ENCODE results near the gene KIFC1.
"Not testable (repeated sequence)": the region's sequence is repeated elsewhere in the genome, so short reads cannot be mapped to it uniquely, and the experiment has no call there.

Gene KIFC1

DNA sequence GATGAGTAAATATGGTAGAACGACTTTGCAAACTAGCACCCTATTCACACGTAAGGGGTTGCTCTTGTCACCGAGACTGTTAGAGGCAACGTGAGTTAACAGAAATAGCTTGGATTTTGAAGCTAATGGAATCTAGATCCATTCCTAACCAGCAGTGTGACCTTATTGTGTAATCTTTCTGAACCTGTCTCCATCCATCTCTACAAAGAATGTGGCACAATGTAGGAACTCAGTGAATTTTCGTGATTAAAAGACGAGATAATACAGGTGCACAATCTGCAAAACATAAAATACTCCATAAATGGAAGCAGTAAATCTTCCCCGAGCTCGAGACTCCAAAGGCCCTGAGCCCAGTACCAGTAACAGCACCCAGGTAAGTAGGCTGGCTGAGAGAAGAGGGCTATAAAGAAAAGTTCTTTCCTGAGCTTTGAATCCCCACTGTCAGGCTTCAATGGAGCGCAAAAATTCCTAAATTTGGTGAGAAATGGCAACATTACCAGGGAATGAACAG is 801 bp upstream of the KIFC1 start:
- peaks cover 0 to 31% (median 26%) of the 10 kb centered on the region in 11 experiments; a peak in 15 of 22 replicates for H4K20me1 ChIP-seq
- H3K4me2 ChIP-seq: peak overlapping the region; percentile 55 to 78 (median 58)
- no peaks in the 10 kb centered on the region for H3K9me3 ChIP-seq (replicated peaks in 1 of 11)
- TF ChIP-seq Cebpa-rat (IDR thresholded peaks at IDR 0.05): peak in 1 of 11 experiments; percentile 63; a peak in 2 of 22 replicates
- H3K27ac ChIP-seq: peak overlapping the region; percentile 40 to 91 (median 77)
- H3K9ac ChIP-seq: peak overlapping the region; percentile 30 to 92 (median 65); a peak in 18 of 22 replicates
- H3K4me3 ChIP-seq: peak overlapping the region in 5 of 10 experiments; percentile 36 to 92 (median 91); a peak in 7 of 20 replicates
- H3K27me3 ChIP-seq: no peaks in the 10 kb centered on the region
- peaks cover 33 to 45% (median 41%) of the 10 kb centered on the region in 10 experiments for H3K4me1 ChIP-seq
- peaks cover 0 to 22% (median 13%) of the 10 kb centered on the region in 11 experiments; a peak in 9 of 22 replicates for H3K36me3 ChIP-seq

DNA sequence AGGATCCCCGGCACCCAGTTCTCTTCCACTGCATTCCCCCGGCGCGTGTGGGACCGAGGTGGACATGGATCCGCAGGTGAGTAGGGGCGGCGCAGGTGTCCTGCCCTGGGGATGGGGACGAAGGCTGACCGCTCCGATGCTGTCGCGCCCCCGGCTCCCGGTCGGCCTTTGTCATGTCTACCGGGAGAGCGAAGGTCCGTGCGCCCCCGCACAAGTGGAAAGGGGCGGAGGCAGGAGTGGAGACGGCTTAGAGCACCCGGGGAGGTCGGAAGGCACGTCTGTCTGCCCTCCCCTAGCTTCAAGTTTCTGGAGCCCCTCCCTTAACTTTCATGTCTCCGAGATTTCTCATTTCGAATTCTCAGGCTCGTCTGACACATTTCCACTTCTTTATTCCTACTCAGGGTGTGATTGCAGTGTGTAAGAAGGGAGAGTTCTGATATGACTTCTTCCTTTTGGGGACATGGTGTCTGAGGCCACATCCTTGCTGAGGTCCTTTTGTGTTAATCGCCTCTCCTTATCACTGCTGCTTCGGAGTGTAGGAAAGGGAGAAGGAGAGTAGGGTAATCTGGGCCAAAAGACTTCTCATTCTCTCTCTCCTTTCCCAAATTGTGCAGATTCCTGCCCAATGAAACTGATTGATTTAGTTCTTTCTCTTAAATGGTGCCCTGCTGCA is 435 bp downstream of the KIFC1 start:
- H3K36me3 ChIP-seq: peaks cover 0 to 34% (median 22%) of the 10 kb centered on the region in 11 experiments; a peak in 9 of 22 replicates
- H3K4me3 ChIP-seq: peak overlapping the region; percentile 78 to 96 (median 92)
- no peak for TF ChIP-seq Cebpa-rat (IDR thresholded peaks at IDR 0.05)
- H3K9me3 ChIP-seq (replicated peaks in 1 of 11): no peaks in the 10 kb centered on the region
- H3K4me1 ChIP-seq: peaks cover 33 to 50% (median 41%) of the 10 kb centered on the region in 10 experiments
- H3K9ac ChIP-seq: peak overlapping the region; percentile 77 to 95 (median 91)
- H3K4me2 ChIP-seq: peak overlapping the region; percentile 79 to 99 (median 92)
- H3K27me3 ChIP-seq: no peaks in the 10 kb centered on the region
- H4K20me1 ChIP-seq: peaks cover 0 to 43% (median 36%) of the 10 kb centered on the region in 11 experiments; a peak in 15 of 22 replicates
- H3K27ac ChIP-seq: peak overlapping the region in 10 of 11 experiments; percentile 65 to 95 (median 90); a peak in 20 of 22 replicates

DNA sequence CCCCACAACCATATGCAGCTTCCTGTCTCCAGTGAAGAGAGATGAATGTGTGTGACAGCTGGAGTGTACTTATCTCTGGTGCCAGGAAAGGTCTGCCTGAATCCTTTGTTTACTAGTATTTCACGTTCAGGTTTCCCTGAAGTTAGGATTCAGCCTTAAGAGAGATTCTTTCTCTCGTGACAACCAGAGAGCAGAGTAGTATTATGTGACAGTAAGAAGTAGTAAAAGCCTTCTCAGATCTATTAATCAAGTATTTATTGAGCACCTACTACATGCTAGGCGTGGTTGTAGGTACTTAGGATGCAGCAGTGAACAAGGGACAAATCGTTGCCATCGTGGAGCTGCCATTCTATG is 949 bp downstream of the KIFC1 start:
- Histone ChIP-seq H3K9ac (peak overlapping the region; percentile 77 to 95 (median 91); a peak in 21 of 22 replicates), H3K4me1 (peaks cover 33 to 50% (median 41%) of the 10 kb centered on the region in 10 experiments), H3K36me3 (peaks cover 0 to 39% (median 27%) of the 10 kb centered on the region in 11 experiments; a peak in 13 of 22 replicates), H3K27me3 (no peaks in the 10 kb centered on the region), H3K9me3 (replicated peaks in 1 of 11) (no peaks in the 10 kb centered on the region), H3K27ac (peak overlapping the region in 10 of 11 experiments; percentile 65 to 95 (median 90); a peak in 19 of 22 replicates), H3K4me3 (peak overlapping the region; percentile 78 to 96 (median 92)), H3K4me2 (peak overlapping the region; percentile 79 to 99 (median 92)), H4K20me1 (peaks cover 0 to 48% (median 41%) of the 10 kb centered on the region in 11 experiments; a peak in 16 of 22 replicates)
- no peak for TF ChIP-seq Cebpa-rat (IDR thresholded peaks at IDR 0.05)

DNA sequence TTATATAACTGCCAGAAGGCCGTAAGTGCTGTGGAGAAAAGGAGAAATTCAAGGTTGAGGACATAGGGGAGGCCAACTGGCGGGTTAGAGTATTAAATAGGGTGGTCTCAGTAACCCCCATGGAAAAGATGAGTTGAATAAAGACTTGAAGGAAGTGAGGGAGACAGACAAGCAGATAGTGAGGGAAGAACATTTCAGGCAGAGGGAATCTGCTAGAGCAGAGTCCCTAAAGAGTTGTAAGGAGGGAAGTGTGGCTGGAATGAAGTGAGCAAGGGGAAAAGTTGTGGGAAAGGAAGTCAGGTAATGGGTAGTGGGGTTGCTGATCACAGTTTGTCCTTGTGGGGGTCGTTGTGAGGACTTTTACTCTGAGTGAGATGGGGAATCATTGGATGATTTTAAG is 1.4 kb downstream of the KIFC1 start:
- Histone ChIP-seq H3K4me3 (peak overlapping the region; percentile 78 to 96 (median 92); a peak in 19 of 20 replicates), H3K4me2 (peak overlapping the region; percentile 79 to 99 (median 92)), H3K9ac (peak overlapping the region; percentile 77 to 95 (median 91); a peak in 20 of 22 replicates), H3K9me3 (replicated peaks in 1 of 11) (no peaks in the 10 kb centered on the region), H3K4me1 (peaks cover 33 to 50% (median 41%) of the 10 kb centered on the region in 10 experiments), H4K20me1 (peaks cover 0 to 52% (median 45%) of the 10 kb centered on the region in 11 experiments; a peak in 16 of 22 replicates), H3K27me3 (no peaks in the 10 kb centered on the region), H3K36me3 (peaks cover 0 to 43% (median 31%) of the 10 kb centered on the region in 11 experiments; a peak in 17 of 22 replicates), H3K27ac (peak overlapping the region in 10 of 11 experiments; percentile 6 to 95 (median 88); a peak in 18 of 22 replicates)
- TF ChIP-seq Cebpa-rat (IDR thresholded peaks at IDR 0.05): no peak

DNA sequence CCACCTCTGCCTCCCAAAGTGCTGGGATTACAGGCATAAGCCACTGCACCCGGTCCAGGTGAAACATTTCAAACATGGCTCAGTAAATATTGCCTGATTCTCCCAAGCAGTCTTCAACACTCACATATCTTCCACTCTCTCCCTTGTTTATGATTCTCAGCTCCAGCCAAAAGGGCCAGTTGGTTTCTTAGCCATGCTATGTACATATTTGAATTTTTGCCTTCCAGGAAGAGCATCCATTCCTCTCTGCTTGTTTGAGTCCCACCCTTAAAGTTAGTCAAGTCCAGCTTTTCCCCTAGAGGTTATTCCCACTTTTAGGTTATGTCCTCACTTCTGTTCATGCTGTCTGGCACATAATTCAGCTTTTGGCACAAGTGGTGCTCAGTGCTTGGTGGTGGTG is 5.9 kb downstream of the KIFC1 start:
- H3K4me3 ChIP-seq: no peak overlapping the region

DNA sequence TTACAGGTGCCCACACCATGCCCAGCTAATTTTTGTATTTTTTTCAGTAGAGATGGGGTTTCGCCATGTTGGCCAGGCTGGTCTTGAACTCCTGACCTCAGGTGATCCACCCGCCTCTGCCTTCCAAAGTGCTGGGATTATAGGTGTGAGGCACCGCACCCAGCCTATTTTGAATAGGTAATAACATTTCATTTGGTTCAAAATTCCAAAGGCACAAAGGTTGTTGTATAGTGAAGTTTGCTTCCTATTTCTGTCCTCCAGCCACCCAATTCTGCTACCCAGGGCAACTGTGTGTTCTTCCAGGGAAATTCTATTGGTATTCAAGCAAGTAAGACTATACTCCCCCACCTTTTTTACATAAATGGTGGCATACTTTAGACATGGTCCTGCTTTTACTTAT is 7.0 kb downstream of the KIFC1 start:
- H3K27ac ChIP-seq; H3K9me3 ChIP-seq (replicated peaks in 1 of 11); H3K27me3 ChIP-seq; H3K4me2 ChIP-seq; H3K4me3 ChIP-seq: not testable (repeated sequence)
- H3K9ac ChIP-seq: 0 out of 22 replicates have a peak overlapping the region, but pooled peaks of 1 of the 11 experiments have one; percentile 15
- H4K20me1 ChIP-seq: peaks cover 0 to 73% (median 48%) of the 10 kb centered on the region in 11 experiments; a peak in 15 of 22 replicates
- H3K36me3 ChIP-seq: peaks cover 0 to 99% (median 87%) of the 10 kb centered on the region in 11 experiments; a peak in 19 of 22 replicates
- H3K4me1 ChIP-seq: peaks cover 14 to 31% (median 20%) of the 10 kb centered on the region in 10 experiments

More for the DNA sequence above, 5.9 kb downstream of the KIFC1 start:
- H3K9ac ChIP-seq: 0 out of 22 replicates have a peak overlapping the region, but pooled peaks of 1 of the 11 experiments have one; percentile 15
- H4K20me1 ChIP-seq: peaks cover 0 to 73% (median 49%) of the 10 kb centered on the region in 11 experiments; a peak in 16 of 22 replicates
- H3K4me1 ChIP-seq: peaks cover 23 to 38% (median 31%) of the 10 kb centered on the region in 10 experiments
- H3K4me2 ChIP-seq: no peak overlapping the region
- peaks cover 0 to 89% (median 76%) of the 10 kb centered on the region in 11 experiments; a peak in 19 of 22 replicates for H3K36me3 ChIP-seq
- H3K27ac ChIP-seq: peak overlapping the region in 3 of 11 experiments; percentile 3 to 41 (median 21); a peak in 3 of 22 replicates
- TF ChIP-seq Cebpa-rat (IDR thresholded peaks at IDR 0.05): no peak
- H3K9me3 ChIP-seq (replicated peaks in 1 of 11): no peaks in the 10 kb centered on the region
- H3K27me3 ChIP-seq: no peaks in the 10 kb centered on the region

DNA sequence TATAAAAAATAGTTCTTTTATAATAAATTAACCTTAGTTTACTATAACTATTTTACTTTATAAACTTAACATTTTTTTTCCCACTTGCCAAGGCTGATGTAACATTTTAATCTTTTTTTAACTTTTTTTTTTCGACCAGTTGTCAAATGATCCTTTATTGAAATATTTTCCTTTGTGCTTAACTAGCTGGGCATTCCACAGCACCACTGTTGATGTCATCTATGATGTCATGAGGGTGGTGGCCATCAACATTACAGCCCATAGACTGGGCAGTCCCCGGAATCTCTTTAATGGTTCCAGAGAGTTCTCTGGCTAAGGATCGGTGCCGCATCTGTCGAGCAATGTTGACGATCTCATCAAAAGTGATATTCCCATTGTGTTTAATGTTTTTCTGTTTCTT is 8.3 kb downstream of the KIFC1 start:
- not testable (repeated sequence) for H3K9me3 ChIP-seq (replicated peaks in 1 of 11); H3K27me3 ChIP-seq; H3K9ac ChIP-seq; H3K4me3 ChIP-seq; H3K4me2 ChIP-seq; H3K27ac ChIP-seq
- H4K20me1 ChIP-seq: peaks cover 0 to 73% (median 46%) of the 10 kb centered on the region in 11 experiments; a peak in 16 of 22 replicates
- peaks cover 9 to 31% (median 18%) of the 10 kb centered on the region in 10 experiments for H3K4me1 ChIP-seq
- peaks cover 0 to 100% (median 96%) of the 10 kb centered on the region in 11 experiments; a peak in 19 of 22 replicates for H3K36me3 ChIP-seq

DNA sequence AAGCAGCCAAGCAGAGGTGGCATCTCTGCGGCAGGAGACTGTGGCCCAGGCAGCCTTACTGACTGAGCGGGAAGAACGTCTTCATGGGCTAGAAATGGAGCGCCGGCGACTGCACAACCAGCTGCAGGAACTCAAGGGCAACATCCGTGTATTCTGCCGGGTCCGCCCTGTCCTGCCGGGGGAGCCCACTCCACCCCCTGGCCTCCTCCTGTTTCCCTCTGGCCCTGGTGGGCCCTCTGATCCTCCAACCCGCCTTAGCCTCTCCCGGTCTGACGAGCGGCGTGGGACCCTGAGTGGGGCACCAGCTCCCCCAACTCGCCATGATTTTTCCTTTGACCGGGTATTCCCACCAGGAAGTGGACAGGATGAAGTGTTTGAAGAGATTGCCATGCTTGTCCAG is 13.3 kb downstream of the KIFC1 start:
- Histone ChIP-seq H3K4me1 (peaks cover 22 to 40% (median 33%) of the 10 kb centered on the region in 10 experiments), H3K36me3 (peaks cover 0 to 90% (median 88%) of the 10 kb centered on the region in 11 experiments; a peak in 18 of 22 replicates), H4K20me1 (peaks cover 0 to 48% (median 18%) of the 10 kb centered on the region in 11 experiments; a peak in 12 of 22 replicates), H3K9ac (peak overlapping the region in 9 of 11 experiments; percentile 12 to 46 (median 28); a peak in 7 of 22 replicates), H3K9me3 (replicated peaks in 1 of 11) (no peaks in the 10 kb centered on the region), H3K4me2 (peak overlapping the region in 10 of 11 experiments; percentile 4 to 53 (median 24); a peak in 14 of 22 replicates), H3K4me3 (no peak overlapping the region), H3K27me3 (no peaks in the 10 kb centered on the region), H3K27ac (peak overlapping the region in 4 of 11 experiments; percentile 7 to 29 (median 17); a peak in 5 of 22 replicates)
- TF ChIP-seq Cebpa-rat (IDR thresholded peaks at IDR 0.05): no peak
